Body of pancreas (tissue), 4 donors: ENCODE results near the gene AMBN.

Experiments used
- CTCF ChIP-seq, 7 experiments: fragments of 450-650 bp in 4 of 7; fragments of 200-600 bp in 3 of 7; sonication (generic) in 3 of 7; IDR thresholded peaks; one replicate each; pipeline ENCODE4 v1.5.1; 2016 to 2019; ENCODE audit warnings: antibody characterized with exemption in 7 of 7
- POLR2A ChIP-seq, 3 donors: fragments of 450-650 bp; IDR thresholded peaks; one replicate each; pipeline ENCODE4 v1.6.1; 2016; ENCODE audit warnings: antibody characterized with exemption in 3 of 3, mild to moderate bottlenecking in 2 of 3

- TF ChIP-seq CTCF (IDR thresholded peaks at IDR 0.05) (no peak), POLR2A (IDR thresholded peaks at IDR 0.05) (no peak)
These were observed 42.4 kb downstream of the AMBN start for GRCh38 chr4:70634482-70634881.
